Mucosa of rectum (tissue), 2 donors: ENCODE data around the gene MCCC1.
"Not testable (repeated sequence)": the region's sequence is repeated elsewhere in the genome, so short reads cannot be mapped to it uniquely, and the experiment has no call there.

Source experiments
- H3K27ac ChIP-seq, 2 donors: one replicate each; pipeline ENCODE4 v1.7.0; 2013; ENCODE audit warnings: inconsistent platforms in 2 of 2, low read depth in 2 of 2, low read length in 2 of 2
- H3K27me3 ChIP-seq, 2 donors: one replicate each; pipeline ENCODE4 v1.7.0; 2013; ENCODE audit warnings: low read length in 2 of 2; ENCODE audit not compliant: control insufficient read depth in 2 of 2, insufficient read depth in 2 of 2
- H3K36me3 ChIP-seq, 2 donors: one replicate each; pipeline ENCODE4 v1.7.0; 2013; ENCODE audit warnings: low read length in 2 of 2; ENCODE audit not compliant: control insufficient read depth in 2 of 2, insufficient read depth in 2 of 2
- H3K4me1 ChIP-seq, 2 donors: one replicate each; pipeline ENCODE4 v1.7.0; 2013; ENCODE audit warnings: low read length in 2 of 2, mild to moderate bottlenecking in 1 of 2; ENCODE audit not compliant: control insufficient read depth in 2 of 2, insufficient read depth in 2 of 2
- H3K4me3 ChIP-seq, 2 donors: one replicate each; pipeline ENCODE4 v1.7.0; 2013; ENCODE audit warnings: low read length in 2 of 2
- H3K9ac ChIP-seq, 2 donors: one replicate each; pipeline ENCODE4 v1.7.0; 2013; ENCODE audit warnings: low read length in 2 of 2, low read depth in 1 of 2, mild to moderate bottlenecking in 1 of 2
- H3K9me3 ChIP-seq, 2 donors: one replicate each; pipeline ENCODE4 v1.7.0; 2013; ENCODE audit warnings: low read length in 2 of 2; ENCODE audit not compliant: control insufficient read depth in 2 of 2
- donor health status: healthy.
- donor health status: Normal muscosa, but diverticular disease.

The MCCC1 gene

GRCh38 chr3:183123891-183124290, 24.6 kb upstream of the MCCC1 start:
- Histone ChIP-seq H3K27ac (no peak overlapping the region), H3K27me3 (no peaks in the 10 kb centered on the region), H3K9ac (no peak overlapping the region), H3K4me3 (no peak overlapping the region), H3K4me1 (no peaks in the 10 kb centered on the region), H3K36me3 (no peaks in the 10 kb centered on the region), H3K9me3 (no peaks in the 10 kb centered on the region)

GRCh38 chr3:183122257-183122932, 23.1 kb upstream of the MCCC1 start:
- Histone ChIP-seq H3K27me3 (peaks cover under 1 to 4% of the 10 kb centered on the region in 2 donors), H3K27ac (no peak overlapping the region), H3K9ac (no peak overlapping the region), H3K36me3 (no peaks in the 10 kb centered on the region), H3K9me3 (no peaks in the 10 kb centered on the region), H3K4me1 (no peaks in the 10 kb centered on the region), H3K4me3 (no peak overlapping the region)

DNA sequence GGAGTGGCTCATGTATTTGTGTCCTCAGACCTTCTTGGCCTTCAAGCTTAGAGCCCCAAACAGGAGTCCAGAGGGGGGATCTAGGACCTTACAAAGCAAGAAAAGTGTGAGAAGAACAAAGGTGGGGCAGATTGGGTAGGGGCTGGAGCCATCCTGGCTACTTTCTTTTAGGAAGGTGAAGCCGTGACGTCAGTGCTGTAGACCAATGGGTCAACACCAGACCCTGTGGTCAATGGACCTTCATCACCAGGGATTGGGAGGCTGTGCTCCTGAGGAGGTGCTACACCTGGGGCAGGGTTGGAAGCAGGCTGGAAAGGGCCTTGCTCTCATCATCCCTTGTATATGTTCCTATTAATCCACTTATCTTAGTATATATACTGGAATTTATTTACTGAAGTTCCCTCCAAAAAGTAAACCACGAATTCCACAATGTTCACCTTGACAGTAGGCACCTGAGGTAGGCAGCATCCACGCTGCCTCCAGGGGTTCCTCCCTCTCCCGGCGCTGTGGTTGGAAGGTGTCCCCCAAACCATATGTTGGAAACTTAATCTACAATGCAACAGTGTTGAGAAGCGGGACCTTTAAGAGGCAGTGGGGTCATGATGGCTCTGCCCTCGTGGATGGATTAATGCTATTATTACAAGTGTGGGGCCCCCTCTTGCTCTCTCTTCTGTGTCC, 21.4 kb upstream of the MCCC1 start:
- no peak overlapping the region for H3K4me3 ChIP-seq
- no peak overlapping the region for H3K27ac ChIP-seq
- peaks cover 2 to 4% of the 10 kb centered on the region in 2 donors for H3K4me1 ChIP-seq
- H3K9ac ChIP-seq, result no peak overlapping the region
- no peaks in the 10 kb centered on the region for H3K36me3 ChIP-seq
- H3K9me3 ChIP-seq, result no peaks in the 10 kb centered on the region
- peaks cover 3 to 7% of the 10 kb centered on the region in 2 donors for H3K27me3 ChIP-seq

DNA sequence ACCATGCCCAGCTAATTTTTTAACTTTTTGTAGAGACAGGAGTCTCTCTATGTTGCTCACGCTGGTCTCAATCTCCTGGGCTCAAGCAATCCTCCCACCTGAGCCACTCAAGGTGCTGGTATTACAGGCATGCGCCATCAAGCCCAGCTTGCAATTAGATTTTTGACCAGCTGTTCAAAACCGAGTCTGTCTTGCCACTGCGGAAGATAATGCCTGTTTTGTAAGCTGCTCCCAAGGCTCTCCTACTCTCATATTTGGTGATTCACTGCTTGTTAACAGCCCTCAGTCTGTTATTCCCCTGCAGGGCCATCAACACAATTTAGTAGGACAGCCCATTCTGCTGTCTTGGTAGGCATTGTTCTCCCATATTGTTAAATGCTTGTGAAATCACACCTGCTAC, 17.8 kb upstream of the MCCC1 start:
- peaks cover 2 to 4% of the 10 kb centered on the region in 2 donors for H3K4me1 ChIP-seq
- peaks cover 7% of the 10 kb centered on the region in 2 donors for H3K27me3 ChIP-seq
- H3K36me3 ChIP-seq, result no peaks in the 10 kb centered on the region
- no peaks in the 10 kb centered on the region for H3K9me3 ChIP-seq
- no peak overlapping the region for H3K4me3 ChIP-seq
- no peak overlapping the region for H3K9ac ChIP-seq
- no peak overlapping the region for H3K27ac ChIP-seq

DNA sequence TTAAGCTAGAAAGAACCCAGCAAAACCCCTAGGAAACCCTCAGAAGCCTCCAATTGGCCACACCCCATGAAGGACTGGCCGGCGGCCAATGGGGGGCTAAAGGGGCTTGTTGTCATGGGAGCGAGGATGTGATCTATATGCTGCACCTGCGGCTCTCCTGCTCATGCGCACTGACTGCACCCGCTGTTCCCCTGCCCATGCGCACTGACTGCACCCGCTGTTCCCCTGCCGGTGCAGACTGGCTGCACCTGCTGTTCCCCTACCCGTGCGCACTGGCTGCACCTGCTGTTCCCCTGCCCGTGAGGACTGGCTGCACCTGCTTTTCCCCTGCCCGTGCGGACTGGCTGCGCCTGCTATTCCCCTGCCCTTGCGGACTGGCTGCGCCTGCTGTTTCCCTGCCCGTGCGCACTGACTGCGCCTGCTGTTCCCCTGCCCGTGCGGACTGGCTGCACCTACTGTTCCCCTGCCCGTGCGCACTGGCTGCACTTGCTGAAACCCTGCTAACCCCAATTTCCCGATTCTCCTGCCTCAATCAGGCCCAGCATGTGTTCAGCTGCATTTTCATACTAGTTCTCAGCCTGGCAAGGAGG, 16.8 kb upstream of the MCCC1 start:
- no peak overlapping the region for H3K27ac ChIP-seq
- peaks cover 7% of the 10 kb centered on the region in 2 donors for H3K27me3 ChIP-seq
- peaks cover 2 to 4% of the 10 kb centered on the region in 2 donors for H3K4me1 ChIP-seq
- H3K4me3 ChIP-seq, result peak overlapping the region; percentile 44 to 60
- H3K9me3 ChIP-seq, result no peaks in the 10 kb centered on the region
- H3K36me3 ChIP-seq, result no peaks in the 10 kb centered on the region
- no peak overlapping the region for H3K9ac ChIP-seq

DNA sequence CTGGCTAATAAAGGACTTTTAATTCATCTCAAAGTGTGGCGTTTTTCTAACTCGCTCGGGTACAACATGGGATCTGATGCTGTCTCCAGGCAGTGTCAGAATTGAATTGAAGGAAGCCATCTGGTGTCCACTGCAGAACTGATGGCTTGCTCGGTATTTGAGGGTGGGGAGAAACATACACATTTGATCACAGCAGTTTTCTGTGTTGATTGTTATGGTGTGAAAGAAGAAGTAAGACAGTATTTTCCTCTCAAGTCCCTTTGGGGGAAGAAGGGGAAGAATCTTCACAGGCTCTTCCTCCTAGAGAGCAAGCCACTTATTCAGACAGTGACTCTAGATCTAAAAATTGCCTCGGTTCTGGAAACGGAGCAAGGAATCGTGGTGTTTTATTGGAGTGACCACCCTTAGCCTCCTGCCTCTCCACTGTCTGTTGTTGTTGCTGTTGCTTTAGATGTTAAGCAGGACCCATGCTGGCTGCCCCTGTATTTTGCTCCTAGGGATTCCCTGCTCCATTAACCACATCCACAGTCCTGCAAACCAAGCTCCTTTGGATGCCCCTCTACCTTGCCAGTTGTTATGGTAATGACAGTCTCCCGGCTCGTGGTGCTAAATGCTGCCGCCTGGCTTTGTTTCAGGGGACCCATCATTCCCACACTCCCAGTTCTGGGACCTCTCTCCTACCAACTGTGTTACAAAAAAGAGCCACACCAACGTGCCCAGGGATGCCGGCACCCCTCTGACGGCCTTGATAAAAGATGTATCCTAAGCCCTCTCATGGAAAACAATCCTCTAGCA, 15.3 kb upstream of the MCCC1 start:
- Histone ChIP-seq H3K27ac (no peak overlapping the region), H3K4me3 (no peak overlapping the region), H3K4me1 (peaks cover 2 to 4% of the 10 kb centered on the region in 2 donors), H3K27me3 (peaks cover 7% of the 10 kb centered on the region in 2 donors), H3K9me3 (no peaks in the 10 kb centered on the region), H3K9ac (no peak overlapping the region), H3K36me3 (no peaks in the 10 kb centered on the region)

DNA sequence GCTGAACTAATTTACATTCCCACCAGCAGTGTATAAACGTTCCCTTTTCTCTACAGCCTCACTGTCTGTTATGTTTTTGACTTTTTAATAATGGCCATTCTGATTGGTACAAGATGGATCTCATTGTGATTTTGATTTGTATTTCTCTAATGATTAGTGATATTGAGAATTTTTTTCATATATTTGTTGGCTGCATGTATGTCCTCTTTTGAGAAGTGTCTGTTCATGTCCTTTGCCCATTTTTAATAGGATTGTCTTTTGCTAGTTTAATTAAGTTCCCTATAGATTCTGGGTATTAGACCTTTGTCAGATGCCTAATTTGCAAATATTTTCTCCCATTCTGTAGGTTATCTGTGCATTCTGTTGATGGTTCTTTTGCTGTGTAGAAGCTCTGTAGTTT, 10.6 kb upstream of the MCCC1 start:
- not testable (repeated sequence) for H3K9me3 ChIP-seq, H3K4me1 ChIP-seq, H3K4me3 ChIP-seq, H3K36me3 ChIP-seq, H3K9ac ChIP-seq, H3K27me3 ChIP-seq, H3K27ac ChIP-seq

- no peaks in the 10 kb centered on the region for H3K36me3 ChIP-seq
- H3K9ac ChIP-seq, result no peak overlapping the region
- no peak overlapping the region for H3K4me3 ChIP-seq
- H3K4me1 ChIP-seq, result peaks cover 0 to 2% of the 10 kb centered on the region in 2 donors
- H3K9me3 ChIP-seq, result no peaks in the 10 kb centered on the region
- no peaks in the 10 kb centered on the region for H3K27me3 ChIP-seq
- H3K27ac ChIP-seq, result no peak overlapping the region
These were observed 9.2 kb upstream of the MCCC1 start for GRCh38 chr3:183108470-183108869.

- no peak overlapping the region for H3K4me3 ChIP-seq
- H3K27ac ChIP-seq, result no peak overlapping the region
- H3K4me1 ChIP-seq, result peaks cover 0 to 2% of the 10 kb centered on the region in 2 donors
- H3K36me3 ChIP-seq, result no peaks in the 10 kb centered on the region
- H3K9ac ChIP-seq, result no peak overlapping the region
- no peaks in the 10 kb centered on the region for H3K27me3 ChIP-seq
- no peaks in the 10 kb centered on the region for H3K9me3 ChIP-seq
These were observed 8.7 kb upstream of the MCCC1 start for GRCh38 chr3:183108001-183108449.

GRCh38 chr3:183107372-183107771, 8.1 kb upstream of the MCCC1 start:
- H3K4me1 ChIP-seq, H3K36me3 ChIP-seq, H3K9ac ChIP-seq, H3K9me3 ChIP-seq, H3K4me3 ChIP-seq, H3K27ac ChIP-seq, H3K27me3 ChIP-seq: not testable (repeated sequence)
